Sigmoid colon (tissue), 4 donors: ENCODE results near the gene DMRTC2.

ENCODE experiments used
- POLR2A ChIP-seq, 2 donors: fragments of 450-650 bp; IDR thresholded peaks; one replicate each; pipeline ENCODE4 v1.6.1; 2016; ENCODE audit warnings: antibody characterized with exemption in 2 of 2, mild to moderate bottlenecking in 2 of 2, moderate library complexity in 2 of 2
- POLR2AphosphoS5 ChIP-seq, 4 donors: sonication (generic); formaldehyde crosslinking; IDR thresholded peaks; one replicate each; pipeline ENCODE4 v1.6.1; 2017; ENCODE audit warnings: antibody characterized with exemption in 4 of 4
- TF ChIP-seq, protein P1 (sequence below), 4 experiments: fragments of 450-650 bp in 3 of 4; fragments of 200-600 bp in 1 of 4; IDR thresholded peaks; one replicate each; pipeline ENCODE4 v1.5.1; 2016 to 2019; ENCODE audit warnings: antibody characterized with exemption in 4 of 4, mild to moderate bottlenecking in 3 of 4, moderate library complexity in 2 of 4

DNA sequence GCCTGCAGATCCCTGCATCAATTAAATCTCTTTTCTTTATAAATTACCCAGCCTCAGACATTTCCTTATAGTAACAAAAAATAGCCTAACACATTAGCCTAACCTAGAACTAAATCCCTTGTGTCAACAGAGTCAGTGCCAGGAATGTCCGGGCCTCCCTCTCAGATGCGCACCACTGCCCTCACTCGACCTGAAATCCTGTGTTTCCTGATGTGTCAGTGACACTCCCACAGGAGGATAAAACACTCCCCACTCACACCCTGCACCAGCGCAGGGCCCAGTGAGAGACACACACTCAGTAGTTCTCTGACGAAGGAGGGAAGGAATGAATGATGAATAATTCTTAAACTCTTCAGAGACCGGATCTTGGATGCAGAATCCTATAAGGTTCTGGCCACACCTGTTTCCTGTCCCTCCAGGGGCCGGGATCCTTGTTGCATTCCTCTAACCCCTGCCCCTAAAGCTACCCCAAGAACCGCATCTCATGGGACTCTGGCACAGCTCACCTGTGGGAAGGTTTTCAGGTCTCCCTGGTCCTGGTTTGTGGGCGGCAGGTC, 45.3 kb upstream of the DMRTC2 start:
- TF ChIP-seq, protein P1, sequence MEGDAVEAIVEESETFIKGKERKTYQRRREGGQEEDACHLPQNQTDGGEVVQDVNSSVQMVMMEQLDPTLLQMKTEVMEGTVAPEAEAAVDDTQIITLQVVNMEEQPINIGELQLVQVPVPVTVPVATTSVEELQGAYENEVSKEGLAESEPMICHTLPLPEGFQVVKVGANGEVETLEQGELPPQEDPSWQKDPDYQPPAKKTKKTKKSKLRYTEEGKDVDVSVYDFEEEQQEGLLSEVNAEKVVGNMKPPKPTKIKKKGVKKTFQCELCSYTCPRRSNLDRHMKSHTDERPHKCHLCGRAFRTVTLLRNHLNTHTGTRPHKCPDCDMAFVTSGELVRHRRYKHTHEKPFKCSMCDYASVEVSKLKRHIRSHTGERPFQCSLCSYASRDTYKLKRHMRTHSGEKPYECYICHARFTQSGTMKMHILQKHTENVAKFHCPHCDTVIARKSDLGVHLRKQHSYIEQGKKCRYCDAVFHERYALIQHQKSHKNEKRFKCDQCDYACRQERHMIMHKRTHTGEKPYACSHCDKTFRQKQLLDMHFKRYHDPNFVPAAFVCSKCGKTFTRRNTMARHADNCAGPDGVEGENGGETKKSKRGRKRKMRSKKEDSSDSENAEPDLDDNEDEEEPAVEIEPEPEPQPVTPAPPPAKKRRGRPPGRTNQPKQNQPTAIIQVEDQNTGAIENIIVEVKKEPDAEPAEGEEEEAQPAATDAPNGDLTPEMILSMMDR (IDR thresholded peaks at IDR 0.05): no peak
- no peak for TF ChIP-seq POLR2AphosphoS5 (IDR thresholded peaks at IDR 0.05)
- no peak for TF ChIP-seq POLR2A (IDR thresholded peaks at IDR 0.05)
